HCT116 (cell line): ENCODE results near the gene SPOCD1.

Source experiments
- CTCF ChIP-seq, 3 experiments: fragments of 200-600 bp in 1 of 3; sonication (generic) in 1 of 3; IDR thresholded peaks in 2 of 3; conservative IDR thresholded peaks in 1 of 3; 2 replicates each; pipeline ENCODE4 v1.5.1; 2012 to 2017; ENCODE audit warnings: low read depth in 2 of 3, low read length in 2 of 3, antibody characterized with exemption in 1 of 3, borderline replicate concordance in 1 of 3, control low read depth in 1 of 3, mild to moderate bottlenecking in 1 of 3, mixed read lengths in 1 of 3, mixed run types in 1 of 3, moderate library complexity in 1 of 3; ENCODE audit not compliant: insufficient read depth in 1 of 3
- EZH2 ChIP-seq: fragments of 200-600 bp; sonication (generic); IDR thresholded peaks from 2 replicates; pipeline ENCODE4 v1.6.1; 2017; ENCODE audit warnings: antibody characterized with exemption, mixed run types
- EZH2phosphoT487 ChIP-seq: fragments of 200-600 bp; IDR thresholded peaks from 2 replicates; pipeline ENCODE4 v1.6.1; 2018; ENCODE audit warnings: antibody characterized with exemption, borderline replicate concordance
- MAX ChIP-seq: IDR thresholded peaks from 2 replicates; pipeline ENCODE4 v1.6.1; 2012
- REST ChIP-seq: IDR thresholded peaks from 2 replicates; pipeline ENCODE4 v1.6.1; 2012; ENCODE audit warnings: low read depth
- SIN3A ChIP-seq: IDR thresholded peaks from 2 replicates; pipeline ENCODE4 v1.6.1; 2012; ENCODE audit warnings: low read depth
- ZBTB33 ChIP-seq: IDR thresholded peaks from 2 replicates; pipeline ENCODE4 v1.6.1; 2011; ENCODE audit warnings: mild to moderate bottlenecking, low read length, moderate library complexity; ENCODE audit not compliant: insufficient replicate concordance; ENCODE audit errors: extremely low read depth

- TF ChIP-seq CTCF (IDR thresholded peaks at IDR 0.05 in 2 of 3, conservative IDR thresholded peaks at IDR 0.05 in 1 of 3; ENCODE audit: borderline replicate concordance in 1 of 3, insufficient read depth in 1 of 3, low read depth in 2 of 3, low read length in 2 of 3) (no peak), EZH2phosphoT487 (no peak), REST (no peak), EZH2 (no peak), ZBTB33 (no peak), MAX (no peak), SIN3A (no peak)
Measured at GRCh38 chr1:31750858-31751510, 64.8 kb downstream of the SPOCD1 start.
